GM12873 (cell line): ENCODE data around the gene TMC8.
A peak's percentile ranks its signal among the peaks of the same experiment; 100 is the strongest.

ENCODE experiments used
- TF ChIP-seq, protein P1 (sequence below): IDR thresholded peaks from 2 replicates; pipeline ENCODE4 v1.5.1; 2012; ENCODE audit warnings: low read depth, mild to moderate bottlenecking, moderate library complexity, low read length, control low read depth; ENCODE audit not compliant: insufficient read depth; ENCODE audit errors: missing control alignments

The TMC8 gene

DNA sequence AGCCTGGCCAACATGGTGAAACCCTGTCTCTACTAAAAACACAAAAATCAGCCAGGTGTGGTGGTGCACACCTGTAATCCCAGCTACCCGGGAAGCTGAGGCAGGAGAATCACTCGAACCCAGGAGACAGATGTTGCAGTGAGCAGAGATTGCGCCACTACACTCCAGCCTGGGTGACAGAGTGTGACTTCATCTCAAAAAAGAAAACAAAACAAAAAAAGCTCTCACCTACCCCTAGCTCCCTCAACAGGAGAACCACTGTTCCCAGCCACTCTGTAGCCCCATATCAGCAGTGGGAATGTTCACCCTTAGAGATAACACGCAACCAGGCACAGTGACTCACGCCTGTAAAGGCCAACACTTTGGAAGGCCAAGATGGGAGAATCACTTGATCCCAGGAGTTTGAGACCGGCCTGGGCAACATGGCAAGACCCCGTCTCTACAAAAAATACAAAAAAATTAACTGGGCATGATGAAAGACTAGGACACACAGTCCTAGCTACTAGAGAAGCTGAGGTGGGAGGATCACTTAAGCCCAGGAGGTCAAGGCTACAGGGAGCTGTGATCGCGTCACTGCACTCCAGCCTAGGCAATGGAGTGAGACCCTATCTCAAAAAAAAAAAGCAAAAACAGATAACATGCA is 5.4 kb downstream of the TMC8 start:
- TF ChIP-seq, protein P1, sequence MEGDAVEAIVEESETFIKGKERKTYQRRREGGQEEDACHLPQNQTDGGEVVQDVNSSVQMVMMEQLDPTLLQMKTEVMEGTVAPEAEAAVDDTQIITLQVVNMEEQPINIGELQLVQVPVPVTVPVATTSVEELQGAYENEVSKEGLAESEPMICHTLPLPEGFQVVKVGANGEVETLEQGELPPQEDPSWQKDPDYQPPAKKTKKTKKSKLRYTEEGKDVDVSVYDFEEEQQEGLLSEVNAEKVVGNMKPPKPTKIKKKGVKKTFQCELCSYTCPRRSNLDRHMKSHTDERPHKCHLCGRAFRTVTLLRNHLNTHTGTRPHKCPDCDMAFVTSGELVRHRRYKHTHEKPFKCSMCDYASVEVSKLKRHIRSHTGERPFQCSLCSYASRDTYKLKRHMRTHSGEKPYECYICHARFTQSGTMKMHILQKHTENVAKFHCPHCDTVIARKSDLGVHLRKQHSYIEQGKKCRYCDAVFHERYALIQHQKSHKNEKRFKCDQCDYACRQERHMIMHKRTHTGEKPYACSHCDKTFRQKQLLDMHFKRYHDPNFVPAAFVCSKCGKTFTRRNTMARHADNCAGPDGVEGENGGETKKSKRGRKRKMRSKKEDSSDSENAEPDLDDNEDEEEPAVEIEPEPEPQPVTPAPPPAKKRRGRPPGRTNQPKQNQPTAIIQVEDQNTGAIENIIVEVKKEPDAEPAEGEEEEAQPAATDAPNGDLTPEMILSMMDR, result no peak

GRCh38 chr17:78137392-78138203 is 7.0 kb downstream of the TMC8 start:
- TF ChIP-seq, protein P1, result peak; percentile 86

DNA sequence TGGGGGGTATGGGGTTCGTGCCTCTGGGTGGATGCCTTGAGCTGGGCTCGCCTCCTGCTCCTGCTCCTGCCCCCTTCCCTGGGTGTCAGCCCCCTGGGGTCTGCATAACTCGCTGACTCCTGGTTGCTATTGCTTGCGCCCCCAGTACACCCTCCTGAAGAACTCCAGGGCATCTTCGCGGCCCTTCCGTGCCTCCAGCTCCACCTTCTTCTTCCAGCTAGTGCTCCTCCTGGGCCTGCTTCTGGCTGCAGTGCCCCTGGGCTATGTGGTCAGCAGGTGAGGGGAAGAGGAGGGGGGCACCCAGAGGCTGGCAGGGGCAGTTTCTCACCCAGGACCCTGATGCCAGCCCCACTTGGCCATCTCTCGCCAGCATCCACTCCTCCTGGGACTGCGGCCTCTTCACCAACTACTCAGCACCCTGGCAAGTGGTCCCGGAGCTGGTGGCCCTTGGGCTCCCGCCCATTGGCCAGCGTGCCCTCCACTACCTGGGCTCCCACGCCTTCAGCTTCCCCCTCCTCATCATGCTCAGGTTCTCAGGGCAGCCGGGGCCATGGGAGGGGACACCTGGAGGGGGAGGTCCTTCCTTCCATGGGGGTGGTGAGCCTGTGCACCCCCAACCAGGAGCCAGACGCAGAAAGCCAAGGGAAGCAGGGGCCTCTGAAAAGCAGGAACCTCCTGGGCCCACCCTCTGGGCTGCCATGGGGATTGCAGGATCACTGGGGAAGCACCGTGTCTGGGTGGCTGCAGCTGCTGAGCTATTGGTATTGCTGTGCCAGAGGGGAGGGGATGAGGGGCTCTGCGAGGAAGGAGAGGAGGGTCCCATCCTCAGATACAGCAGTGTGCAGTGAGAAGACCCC is 7.9 kb downstream of the TMC8 start:
- TF ChIP-seq, protein P1, result no peak

- TF ChIP-seq, protein P1, result no peak
These were observed 9.8 kb downstream of the TMC8 start for GRCh38 chr17:78140169-78141051.

GRCh38 chr17:78141437-78142118 is 11.0 kb downstream of the TMC8 start:
- TF ChIP-seq, protein P1, result no peak

- TF ChIP-seq, protein P1, result no peak
These were observed 11.7 kb downstream of the TMC8 start for GRCh38 chr17:78142119-78142861.
